K562 (cell line): ENCODE data around the gene ZBTB2. TPM values are rescaled to one million over a fixed set of nuclear protein-coding genes. Genes with fewer than 3 reads are reported as not detected.

Source experiments
- BACH1 ChIP-seq: fragments of 200-800 bp; sonication (Bioruptor generic); IDR thresholded peaks from 2 replicates; pipeline ENCODE4 v1.6.1; 2016; ENCODE audit warnings: missing genetic modification characterization, missing compliant biosample characterization
- EHMT2 ChIP-seq: fragments of 450-650 bp; IDR thresholded peaks from 2 replicates; pipeline ENCODE4 v1.6.1; 2018; ENCODE audit warnings: antibody characterized with exemption
- ELF2 ChIP-seq: fragments of 250-450 bp; sonication (Bioruptor Pico); IDR thresholded peaks from 2 replicates; pipeline ENCODE4 v1.5.0; 2021; ENCODE audit warnings: mild to moderate bottlenecking
- GABPB2 ChIP-seq: fragments of 250-450 bp; sonication (Bioruptor Pico); conservative IDR thresholded peaks from 2 replicates; pipeline ENCODE4 v1.5.1; 2021; ENCODE audit warnings: mild to moderate bottlenecking
- GATAD2A ChIP-seq: fragments of 450-650 bp; IDR thresholded peaks from 2 replicates; pipeline ENCODE4 v1.6.1; 2017
- HDAC1 ChIP-seq, 2 experiments: fragments of 450-650 bp; IDR thresholded peaks; 2 replicates each; pipeline ENCODE4 v1.6.1; 2016 to 2017; ENCODE audit warnings: inconsistent platforms in 1 of 2, mild to moderate bottlenecking in 1 of 2, moderate library complexity in 1 of 2
- HNRNPH1 ChIP-seq: fragments of 200-400 bp; formaldehyde crosslinking; optimal IDR thresholded peaks from 2 replicates; pipeline ENCODE3; 2017; ENCODE audit warnings: low read depth, mild to moderate bottlenecking, low read length, moderate library complexity
- KAT2B ChIP-seq: IDR thresholded peaks from one replicate; pipeline ENCODE4 v1.6.1; 2012; ENCODE audit warnings: low read depth, mild to moderate bottlenecking, control low read depth, inconsistent platforms, low read length, moderate library complexity
- KDM1A ChIP-seq, 2 experiments: fragments of 450-650 bp; IDR thresholded peaks; 2 replicates each; pipeline ENCODE4 v1.6.1; 2016; ENCODE audit warnings: mild to moderate bottlenecking in 2 of 2
- KHSRP ChIP-seq: fragments of 450-650 bp; IDR thresholded peaks from 2 replicates; pipeline ENCODE4 v1.6.1; 2017
- MNT ChIP-seq, 2 experiments: fragments of 450-650 bp; conservative IDR thresholded peaks; 2 replicates each; pipeline ENCODE4 v1.6.1; 2017; ENCODE audit warnings: mild to moderate bottlenecking in 2 of 2, moderate library complexity in 2 of 2
- POLR2B ChIP-seq: fragments of 450-650 bp; IDR thresholded peaks from 2 replicates; pipeline ENCODE4 v1.6.1; 2018; ENCODE audit warnings: low read depth; ENCODE audit not compliant: partially characterized antibody
- POU5F1 ChIP-seq: fragments of 150-350 bp; IDR thresholded peaks from 2 replicates; pipeline ENCODE4 v1.6.1; 2014; ENCODE audit warnings: borderline replicate concordance, low read length, low read depth, mild to moderate bottlenecking; ENCODE audit not compliant: partially characterized antibody
- PRPF4 ChIP-seq: fragments of 200-400 bp; formaldehyde crosslinking; IDR thresholded peaks from one replicate; pipeline ENCODE4 v1.6.1; 2017; ENCODE audit warnings: low read length, low read depth, mild to moderate bottlenecking; ENCODE audit not compliant: insufficient read depth, poor library complexity, severe bottlenecking
- RHOXF2B ChIP-seq: fragments of 250-450 bp; sonication (Bioruptor Pico); conservative IDR thresholded peaks from 2 replicates; pipeline ENCODE4 v1.5.1; 2021
- SP2 ChIP-seq: IDR thresholded peaks from 2 replicates; pipeline ENCODE4 v1.6.1; 2011; ENCODE audit warnings: mild to moderate bottlenecking, low read depth, low read length, moderate library complexity; ENCODE audit not compliant: poor library complexity, severe bottlenecking; ENCODE audit errors: extremely low read depth
- ZFP30 ChIP-seq: fragments of 250-450 bp; sonication (Bioruptor Pico); IDR thresholded peaks from 2 replicates; pipeline ENCODE4 v1.8.0; 2022; ENCODE audit warnings: moderate library complexity, mild to moderate bottlenecking, inconsistent platforms, borderline replicate concordance
- ZFPM2 ChIP-seq: fragments of 250-450 bp; sonication (Bioruptor Pico); IDR thresholded peaks from 2 replicates; pipeline ENCODE4 v1.5.1; 2022; ENCODE audit warnings: mild to moderate bottlenecking
- ZNF224 ChIP-seq: sonication (generic); formaldehyde crosslinking; IDR thresholded peaks from 2 replicates; pipeline ENCODE4 v1.8.0; 2022; ENCODE audit warnings: mild to moderate bottlenecking, missing genetic modification reagents
- ZNF644 ChIP-seq: fragments of 200-800 bp; sonication (Bioruptor generic); IDR thresholded peaks from 2 replicates; pipeline ENCODE4 v1.6.1; 2016; ENCODE audit warnings: low read depth, missing genetic modification characterization, missing compliant biosample characterization
- ZNF77 ChIP-seq: fragments of 250-450 bp; sonication (Bioruptor Pico); IDR thresholded peaks from 2 replicates; pipeline ENCODE4 v1.5.0; 2020
- polyA plus RNA-seq, 8 experiments: library from polyadenylated mRNA; depleted of rRNA in 4 of 8; stranded (reverse) in 5 of 8; unstranded in 3 of 8; fragments of >200 nt; fragmentation: Nextera tagmentation in 2 of 8; fragmentation: Illumina TruSeq in 1 of 8; extraction: Ambion mirVana in 2 of 8; extraction: Trizol in 1 of 8; gene quantifications; 2 replicates each; pipeline versions ENCODE4 v1.2.1 to v1.2.3, GENCODE V29; 2011 to 2014; ENCODE audit warnings: inconsistent platforms in 1 of 8, missing spikeins in 1 of 8
- total RNA-seq, 7 experiments: library from RNA; depleted of rRNA in 6 of 7; stranded (reverse); fragments of >200 nt in 6 of 7; fragmentation: Illumina TruSeq in 2 of 7; extraction: Trizol in 2 of 7; gene quantifications; 2 replicates each; pipeline versions ENCODE4 v1.2.1 to v1.2.3, GENCODE V29; 2011 to 2021; ENCODE audit warnings: low replicate concordance in 1 of 7
- TF ChIP-seq, protein P1 (sequence below): fragments of 450-650 bp; IDR thresholded peaks from 2 replicates; pipeline ENCODE4 v1.6.1; 2014; ENCODE audit warnings: low read depth, mild to moderate bottlenecking, moderate library complexity, borderline replicate concordance
- TF ChIP-seq, protein P2 (sequence below): fragments of 250-450 bp; sonication (Bioruptor Pico); IDR thresholded peaks from 2 replicates; pipeline ENCODE4 v1.8.0; 2022; ENCODE audit warnings: moderate library complexity, mild to moderate bottlenecking, inconsistent platforms
- TF ChIP-seq, protein P3 (sequence below): IDR thresholded peaks from 2 replicates; pipeline ENCODE4 v1.6.1; 2011; ENCODE audit not compliant: insufficient read length; ENCODE audit errors: extremely low read depth

The ZBTB2 gene
- total and polyA plus RNA-seq, 9 of the 15 experiments (the other 6 are each of a cell fraction or from before 2014, with no cell fraction given) = 5.1 to 26.2 (median 16.4) TPM

GRCh38 chr6:151391471-151392413 lies at the start of gene ZBTB2 (continued):
- TF ChIP-seq PRPF4 (no peak), GABPB2 (CRISPR knock-in tag) (no peak), RHOXF2B (CRISPR knock-in tag) (no peak), MNT (conservative IDR thresholded peaks at IDR 0.05) (peak; percentile 46 to 69), HDAC1 (IDR thresholded peaks at IDR 0.05) (peak in 1 of 2 experiments; percentile 75; a peak in 2 of 4 replicates), ZNF77 (CRISPR knock-in tag) (no peak), GATAD2A (no peak), ZNF644 (tag) (peak; percentile 86), KAT2B (no peak), ZFP30 (no peak), ELF2 (CRISPR knock-in tag) (0 out of 2 replicates have a peak, but pooled peaks have one; percentile 27), BACH1 (tag) (no peak), HNRNPH1 (no peak), KHSRP (no peak), SP2 (no peak), KDM1A (IDR thresholded peaks at IDR 0.05) (peak; percentile 23 to 52; a peak in 2 of 4 replicates), POU5F1 (no peak), ZNF224 (CRISPR knock-in tag) (no peak), POLR2B (no peak), ZFPM2 (CRISPR knock-in tag) (no peak), EHMT2 (no peak)
- TF ChIP-seq, protein P1, sequence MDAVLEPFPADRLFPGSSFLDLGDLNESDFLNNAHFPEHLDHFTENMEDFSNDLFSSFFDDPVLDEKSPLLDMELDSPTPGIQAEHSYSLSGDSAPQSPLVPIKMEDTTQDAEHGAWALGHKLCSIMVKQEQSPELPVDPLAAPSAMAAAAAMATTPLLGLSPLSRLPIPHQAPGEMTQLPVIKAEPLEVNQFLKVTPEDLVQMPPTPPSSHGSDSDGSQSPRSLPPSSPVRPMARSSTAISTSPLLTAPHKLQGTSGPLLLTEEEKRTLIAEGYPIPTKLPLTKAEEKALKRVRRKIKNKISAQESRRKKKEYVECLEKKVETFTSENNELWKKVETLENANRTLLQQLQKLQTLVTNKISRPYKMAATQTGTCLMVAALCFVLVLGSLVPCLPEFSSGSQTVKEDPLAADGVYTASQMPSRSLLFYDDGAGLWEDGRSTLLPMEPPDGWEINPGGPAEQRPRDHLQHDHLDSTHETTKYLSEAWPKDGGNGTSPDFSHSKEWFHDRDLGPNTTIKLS = no peak
- TF ChIP-seq, protein P2, sequence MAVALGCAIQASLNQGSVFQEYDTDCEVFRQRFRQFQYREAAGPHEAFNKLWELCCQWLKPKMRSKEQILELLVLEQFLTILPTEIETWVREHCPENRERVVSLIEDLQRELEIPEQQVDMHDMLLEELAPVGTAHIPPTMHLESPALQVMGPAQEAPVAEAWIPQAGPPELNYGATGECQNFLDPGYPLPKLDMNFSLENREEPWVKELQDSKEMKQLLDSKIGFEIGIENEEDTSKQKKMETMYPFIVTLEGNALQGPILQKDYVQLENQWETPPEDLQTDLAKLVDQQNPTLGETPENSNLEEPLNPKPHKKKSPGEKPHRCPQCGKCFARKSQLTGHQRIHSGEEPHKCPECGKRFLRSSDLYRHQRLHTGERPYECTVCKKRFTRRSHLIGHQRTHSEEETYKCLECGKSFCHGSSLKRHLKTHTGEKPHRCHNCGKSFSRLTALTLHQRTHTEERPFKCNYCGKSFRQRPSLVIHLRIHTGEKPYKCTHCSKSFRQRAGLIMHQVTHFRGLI (CRISPR knock-in tag) = no peak
- TF ChIP-seq, protein P3, sequence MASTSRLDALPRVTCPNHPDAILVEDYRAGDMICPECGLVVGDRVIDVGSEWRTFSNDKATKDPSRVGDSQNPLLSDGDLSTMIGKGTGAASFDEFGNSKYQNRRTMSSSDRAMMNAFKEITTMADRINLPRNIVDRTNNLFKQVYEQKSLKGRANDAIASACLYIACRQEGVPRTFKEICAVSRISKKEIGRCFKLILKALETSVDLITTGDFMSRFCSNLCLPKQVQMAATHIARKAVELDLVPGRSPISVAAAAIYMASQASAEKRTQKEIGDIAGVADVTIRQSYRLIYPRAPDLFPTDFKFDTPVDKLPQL = no peak
